ENCODE results near the gene DHX40. TPM values are rescaled to one million over a fixed set of nuclear protein-coding genes. Genes with fewer than 3 reads are reported as not detected.
"Not testable (repeated sequence)": the region's sequence is repeated elsewhere in the genome, so short reads cannot be mapped to it uniquely, and the experiment has no call there.

DHX40 gene
- total and polyA plus RNA-seq, 2 of the 13 experiments (the other 11 are each of a cell fraction or from before 2014, with no cell fraction given) = 22.2 to 37.0 TPM

DNA sequence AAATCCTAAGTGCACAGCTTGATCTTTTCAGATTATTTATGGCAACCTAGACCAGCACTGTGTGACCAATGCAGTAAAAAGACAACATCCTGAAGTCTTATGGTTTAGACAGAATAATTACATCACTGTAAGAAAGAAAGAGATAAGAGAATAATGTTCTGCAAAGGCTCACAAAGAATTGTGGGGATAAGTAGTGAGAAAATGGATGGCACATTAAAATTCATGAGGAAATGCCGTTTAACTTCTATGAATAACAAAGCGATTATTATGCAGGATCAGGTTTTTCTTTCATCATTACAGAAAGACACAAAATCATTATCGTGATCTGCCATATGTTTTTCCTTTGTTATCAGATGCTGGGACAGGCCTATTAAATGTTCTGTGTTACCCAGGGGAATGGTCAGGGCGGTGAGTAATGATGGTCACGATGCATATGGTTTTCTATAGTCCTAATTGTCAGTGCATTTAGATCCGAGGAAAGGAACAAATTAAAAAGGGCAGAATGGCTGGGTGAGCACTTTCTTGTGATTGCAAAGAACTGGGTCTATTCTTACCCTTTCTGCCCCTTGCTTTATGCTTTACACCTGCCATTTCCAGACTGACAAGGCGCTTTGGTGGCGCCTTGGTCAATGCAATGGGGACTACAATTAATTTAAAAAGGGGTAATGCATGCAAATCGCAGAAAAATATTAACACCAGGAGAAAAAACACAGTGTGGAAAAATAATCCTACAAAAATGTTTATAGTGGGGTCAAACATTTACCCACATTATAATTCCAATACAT is 18.1 kb upstream of the DHX40 start:
- POLR2A ChIA-PET = no interaction called here
- DNase-seq (ENCODE audit: low spot score) (no peak), ATAC-seq (no peak), FAIRE-seq (peak; percentile 32)
- no peak overlapping the region for H3K9ac ChIP-seq (ENCODE audit: insufficient read depth, low read depth, low read length)
- no peak overlapping the region for H3K27ac ChIP-seq (ENCODE audit: extremely low read length, insufficient read depth, low read length)
- CTCF ChIA-PET (ENCODE audit: low intra/inter-chr PET ratio, low total read pairs) = no interaction called here
- no peak overlapping the region for H3K4me2 ChIP-seq (ENCODE audit: low read depth, low read length)
- no peaks in the 10 kb centered on the region for H3K9me3 ChIP-seq (ENCODE audit: low read length)
- TF ChIP-seq POGZ (CRISPR knock-in tag; IDR thresholded peaks at IDR 0.05) (no peak), HMG20A (CRISPR knock-in tag; IDR thresholded peaks at IDR 0.05; ENCODE audit: borderline replicate concordance) (no peak)
- no peaks in the 10 kb centered on the region for H4K20me1 ChIP-seq (ENCODE audit: insufficient read depth, low read length)
- intact Hi-C loops (cut with micrococcal nuclease; ENCODE audit: unreplicated experiment) = no loop called here
- no TSS peak for BruUV-seq (replicated peaks)
- no peak overlapping the region for H3K4me3 ChIP-seq (replicated peaks in 1 of 3; ENCODE audit: insufficient read depth in 1 of 3, low read depth in 2 of 3, low read length in 3 of 3)
- H3K4me1 ChIP-seq (ENCODE audit: insufficient read depth, low read length) = no peaks in the 10 kb centered on the region
- in situ Hi-C loops (cut with HindIII; ENCODE audit: extremely low pct_ligation_motif_present, low pct_unique_long_range_greater_than_20kb) = no loop called here
- no peaks in the 10 kb centered on the region for H3K79me2 ChIP-seq (ENCODE audit: insufficient read depth, low read length)
- H3K27me3 ChIP-seq (ENCODE audit: control insufficient read depth in 1 of 2, insufficient read depth in 2 of 2, low read length in 2 of 2) = peaks cover 0 to 10% of the 10 kb centered on the region in 2 experiments; a peak in 1 of 5 replicates
- H3K36me3 ChIP-seq (replicated peaks in 1 of 2; ENCODE audit: control insufficient read depth in 1 of 2, insufficient read depth in 2 of 2, low read length in 2 of 2) = no peaks in the 10 kb centered on the region
- peak overlapping the region; percentile 17 for H2AFZ ChIP-seq (ENCODE audit: low read length)
- WGBS (ENCODE audit: low lambda C conversion rate) = 35% methylated on average over 9 of the region's 9 CpGs

DNA sequence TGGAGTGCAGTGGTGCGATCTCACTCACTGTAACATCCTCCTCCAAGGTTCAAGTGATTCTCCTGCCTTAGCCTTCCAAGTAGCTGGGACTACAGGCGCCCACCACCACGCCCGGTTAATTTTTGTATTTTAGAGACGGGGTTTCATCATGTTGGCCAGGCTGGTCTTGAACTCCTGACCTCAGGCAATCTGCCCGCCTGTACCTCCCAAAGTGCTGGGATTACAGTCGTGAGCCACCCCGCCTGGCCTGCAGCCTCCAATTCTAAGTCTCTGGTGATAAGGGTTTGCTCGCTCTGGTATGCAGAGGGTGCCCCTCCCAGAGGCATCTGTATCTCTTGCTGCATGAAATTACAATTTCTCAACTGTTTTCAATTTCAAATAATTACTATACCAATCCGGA is 16.4 kb upstream of the DHX40 start:
- H4K20me1 ChIP-seq (ENCODE audit: insufficient read depth, low read length); DNase-seq (ENCODE audit: low spot score); POLR2A ChIA-PET; ATAC-seq; H3K9ac ChIP-seq (ENCODE audit: insufficient read depth, low read depth, low read length); BruUV-seq (replicated peaks); FAIRE-seq; H3K79me2 ChIP-seq (ENCODE audit: insufficient read depth, low read length); H3K27me3 ChIP-seq (ENCODE audit: control insufficient read depth in 1 of 2, insufficient read depth in 2 of 2, low read length in 2 of 2); H3K4me3 ChIP-seq (replicated peaks in 1 of 3; ENCODE audit: insufficient read depth in 1 of 3, low read depth in 2 of 3, low read length in 3 of 3); in situ Hi-C loops (cut with HindIII; ENCODE audit: extremely low pct_ligation_motif_present, low pct_unique_long_range_greater_than_20kb); H3K4me2 ChIP-seq (ENCODE audit: low read depth, low read length); H3K36me3 ChIP-seq (replicated peaks in 1 of 2; ENCODE audit: control insufficient read depth in 1 of 2, insufficient read depth in 2 of 2, low read length in 2 of 2); H3K27ac ChIP-seq (ENCODE audit: extremely low read length, insufficient read depth, low read length); H3K4me1 ChIP-seq (ENCODE audit: insufficient read depth, low read length); H3K9me3 ChIP-seq (ENCODE audit: low read length); CTCF ChIA-PET (ENCODE audit: low intra/inter-chr PET ratio, low total read pairs); H2AFZ ChIP-seq (ENCODE audit: low read length); intact Hi-C loops (cut with micrococcal nuclease; ENCODE audit: unreplicated experiment): not testable (repeated sequence)
- WGBS (ENCODE audit: low lambda C conversion rate) = 54% methylated on average over 10 of the region's 10 CpGs

Measured in HepG2 (cell line).